GM21526 (cell line): ENCODE data around the gene HSD17B14.
A peak's percentile ranks its signal among the peaks of the same experiment; 100 is the strongest.
"Not testable (repeated sequence)": the region's sequence is repeated elsewhere in the genome, so short reads cannot be mapped to it uniquely, and the experiment has no call there.

Experiments
- ATAC-seq: cut with Tn5 transposase; IDR thresholded peaks from one replicate; pipeline ENCODE4 v1.9.1; 2021; ENCODE audit warnings: moderate library complexity; ENCODE audit not compliant: unreplicated experiment, low FRiP score

The HSD17B14 gene

GRCh38 chr19:48867746-48868113 lies 31.4 kb upstream of the HSD17B14 start:
- no peak for ATAC-seq

GRCh38 chr19:48867123-48867745 lies 30.9 kb upstream of the HSD17B14 start:
- ATAC-seq: no peak

DNA sequence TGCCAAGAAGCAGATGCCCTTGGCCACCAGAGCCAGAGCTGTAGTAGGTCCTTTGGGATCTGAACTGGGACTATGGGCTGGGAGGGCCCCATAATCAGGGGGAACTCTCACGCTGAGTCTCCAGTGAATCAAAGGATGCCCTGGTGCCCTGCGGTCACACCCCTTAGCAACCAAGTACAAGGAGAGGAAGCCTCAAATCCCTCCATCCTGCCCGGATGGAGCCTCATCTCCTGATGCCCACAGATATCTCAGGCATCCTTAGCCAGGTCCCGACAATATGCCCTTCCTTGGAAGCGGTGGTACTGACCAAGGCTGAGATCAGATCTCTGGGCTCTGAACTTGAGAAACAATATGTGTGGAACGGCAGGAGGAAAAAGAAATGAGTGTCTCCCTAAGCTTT lies 30.4 kb upstream of the HSD17B14 start:
- no peak for ATAC-seq

DNA sequence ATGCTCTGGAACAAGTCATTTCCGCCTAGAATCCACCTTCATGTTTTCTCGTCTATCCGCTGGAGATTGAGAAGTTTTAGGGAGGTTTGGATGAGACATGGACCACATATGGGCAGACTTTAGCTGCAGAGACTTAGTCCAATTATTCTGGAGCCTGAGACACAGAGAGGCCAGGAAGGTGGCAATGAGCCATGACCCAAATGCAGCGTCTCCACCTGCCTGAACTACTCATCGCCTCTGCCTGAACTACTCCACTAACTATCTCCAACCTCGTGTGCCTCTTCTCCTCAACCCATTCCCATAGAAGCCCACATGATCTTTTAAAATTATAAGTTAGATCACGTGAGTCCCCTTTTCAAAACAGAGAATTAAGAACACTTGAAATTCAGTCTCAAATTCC lies 26.5 kb upstream of the HSD17B14 start:
- no peak for ATAC-seq

- ATAC-seq: no peak
Observed at GRCh38 chr19:48861313-48861712, 25.0 kb upstream of the HSD17B14 start.

DNA sequence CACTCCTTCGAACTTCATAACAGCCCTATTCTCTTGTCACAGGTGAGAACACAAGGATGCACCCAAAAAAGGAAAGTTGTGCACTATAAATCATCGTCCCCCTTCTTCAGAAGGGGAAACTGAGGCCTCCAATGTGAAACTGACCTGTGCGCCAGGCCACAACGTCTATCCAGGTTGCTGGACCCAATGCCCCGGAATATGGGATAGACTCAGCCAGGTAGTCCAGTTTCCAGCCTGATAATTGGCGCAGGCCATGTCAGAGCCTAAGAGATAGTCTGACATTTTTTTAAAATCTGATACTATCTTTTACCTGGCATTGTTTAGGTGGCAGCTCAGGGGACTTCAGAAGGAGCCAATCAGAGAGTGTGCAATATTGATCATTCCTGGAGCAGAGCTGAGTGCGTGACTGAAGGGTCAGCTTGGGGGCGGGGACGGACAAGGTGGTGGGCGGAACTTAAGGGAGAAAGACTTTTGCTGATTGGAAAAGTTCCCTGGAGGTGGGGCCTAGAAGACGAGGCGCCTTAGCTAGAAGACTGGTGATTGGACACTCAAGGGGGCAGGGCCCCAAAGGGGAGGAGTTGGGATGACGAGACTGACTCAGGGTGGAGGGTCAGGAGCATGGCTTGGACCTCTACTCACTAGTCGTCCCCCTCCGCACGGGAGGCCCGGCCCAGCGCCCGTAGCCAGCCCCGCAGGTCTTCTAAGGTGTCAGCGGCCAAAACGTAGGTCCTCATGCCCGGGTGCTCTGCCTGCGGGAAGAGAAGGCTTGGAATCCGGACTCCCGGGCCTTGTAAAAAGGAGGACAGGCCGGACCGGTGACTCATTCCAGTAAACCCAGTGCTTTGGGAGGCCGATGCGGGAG lies 23.7 kb upstream of the HSD17B14 start:
- no peak for ATAC-seq

DNA sequence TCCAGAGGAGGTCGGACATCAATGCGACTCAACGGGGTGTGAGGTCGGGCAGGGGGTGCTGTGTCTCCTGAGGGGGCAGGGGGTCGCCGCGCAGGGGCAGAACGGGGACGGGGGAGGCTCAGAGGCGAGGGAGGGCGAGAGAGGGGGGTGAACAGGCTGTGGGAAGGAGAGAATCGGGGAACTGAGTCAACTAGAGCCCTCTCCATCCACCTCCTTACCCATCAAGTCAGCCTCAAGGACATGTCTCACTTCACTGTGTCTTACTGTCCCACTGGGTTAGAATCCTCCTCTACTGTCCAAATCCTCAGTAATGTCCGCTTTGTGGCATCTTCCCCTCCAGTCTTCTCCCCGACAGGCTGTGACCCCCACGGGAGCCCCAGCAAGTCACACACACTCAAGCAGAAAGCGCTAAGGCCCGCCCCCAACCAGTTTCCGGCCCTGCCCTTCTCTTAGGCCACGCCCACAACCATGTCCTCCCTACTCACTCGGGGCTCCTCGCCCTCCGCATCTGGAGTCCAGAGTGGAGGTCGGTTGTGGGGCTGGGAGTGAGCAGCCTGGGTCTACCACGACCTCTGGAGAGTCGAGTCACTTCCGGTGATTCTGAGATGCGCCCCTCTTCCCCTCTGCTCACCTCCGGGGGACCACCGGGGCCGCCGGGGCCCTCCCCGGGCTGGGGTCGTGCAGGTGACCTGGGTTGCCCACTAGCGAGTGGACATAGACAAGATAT lies 22.9 kb upstream of the HSD17B14 start:
- no peak for ATAC-seq

- ATAC-seq: no peak
Observed at GRCh38 chr19:48856921-48857320, 20.6 kb upstream of the HSD17B14 start.

GRCh38 chr19:48854103-48854502 lies 17.8 kb upstream of the HSD17B14 start:
- no peak for ATAC-seq

DNA sequence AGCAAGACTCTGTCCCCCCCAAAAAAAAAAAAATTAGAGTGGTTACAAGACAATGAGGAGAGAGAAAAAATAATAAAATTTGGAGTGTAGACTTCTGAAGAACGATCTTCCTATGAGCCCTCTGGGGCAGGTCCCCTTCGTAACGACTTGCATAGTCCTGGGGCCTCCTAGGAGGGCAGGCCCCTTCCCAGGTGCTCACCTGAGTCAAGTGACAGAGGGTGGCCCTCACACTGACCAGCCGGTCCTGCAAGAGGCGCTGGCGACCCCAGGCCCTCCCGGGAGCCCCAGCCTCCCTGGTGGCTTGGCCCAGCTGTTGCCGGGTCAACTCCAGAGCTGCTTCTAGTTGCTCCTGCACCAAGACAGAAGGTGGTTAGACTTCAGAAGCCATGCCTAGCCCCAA lies 17.2 kb upstream of the HSD17B14 start:
- no peak for ATAC-seq

- ATAC-seq: no peak
Observed at GRCh38 chr19:48852292-48852691, 16.0 kb upstream of the HSD17B14 start.

DNA sequence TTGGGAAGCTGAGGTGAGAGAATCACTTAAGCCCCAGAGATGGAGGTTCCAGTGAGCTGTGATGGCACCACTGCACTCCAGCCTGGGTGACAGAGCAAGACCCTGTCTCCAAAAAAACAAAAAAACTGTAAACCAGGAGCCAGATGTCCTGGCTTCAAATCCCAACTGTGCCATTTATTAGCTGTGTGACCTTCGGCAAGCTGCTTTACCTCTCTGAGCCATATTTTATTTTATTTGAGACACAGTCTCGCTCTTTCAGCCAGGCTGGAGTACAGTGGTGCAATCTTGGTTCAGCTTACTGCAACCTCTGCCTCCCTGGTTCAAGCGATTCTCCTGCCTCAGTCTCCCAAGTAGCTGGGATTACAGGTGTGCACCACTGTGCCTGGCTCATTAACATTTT lies 10.4 kb upstream of the HSD17B14 start:
- not testable (repeated sequence) for ATAC-seq

- no peak for ATAC-seq
Observed at GRCh38 chr19:48845384-48845783, 9.1 kb upstream of the HSD17B14 start.

GRCh38 chr19:48844472-48844871 lies 8.2 kb upstream of the HSD17B14 start:
- ATAC-seq: no peak

DNA sequence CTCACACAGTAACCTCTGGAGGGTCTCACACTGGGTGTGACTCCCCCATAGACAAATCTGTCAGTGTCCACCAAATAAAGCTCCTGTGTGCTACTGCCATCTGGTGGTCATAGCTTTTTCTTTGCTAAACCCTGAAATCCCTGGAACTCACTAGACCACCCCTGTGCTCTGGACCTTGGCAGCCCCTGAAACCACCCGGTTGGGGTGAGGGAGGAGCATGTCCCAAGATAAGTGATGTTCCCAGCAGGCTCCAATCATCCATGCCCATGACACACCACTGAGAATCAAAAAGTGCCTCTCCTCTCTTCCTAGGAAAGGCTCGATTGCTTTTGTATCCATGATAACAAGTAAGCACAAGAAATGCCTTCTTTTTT lies 6.5 kb upstream of the HSD17B14 start:
- no peak for ATAC-seq

GRCh38 chr19:48841571-48841970 lies 5.3 kb upstream of the HSD17B14 start:
- no peak for ATAC-seq

GRCh38 chr19:48841047-48841446 lies 4.8 kb upstream of the HSD17B14 start:
- no peak for ATAC-seq

- no peak for ATAC-seq
Observed at GRCh38 chr19:48837687-48838086, 1.4 kb upstream of the HSD17B14 start.

GRCh38 chr19:48837051-48837524 lies 797 bp upstream of the HSD17B14 start:
- ATAC-seq: peak; percentile 62

DNA sequence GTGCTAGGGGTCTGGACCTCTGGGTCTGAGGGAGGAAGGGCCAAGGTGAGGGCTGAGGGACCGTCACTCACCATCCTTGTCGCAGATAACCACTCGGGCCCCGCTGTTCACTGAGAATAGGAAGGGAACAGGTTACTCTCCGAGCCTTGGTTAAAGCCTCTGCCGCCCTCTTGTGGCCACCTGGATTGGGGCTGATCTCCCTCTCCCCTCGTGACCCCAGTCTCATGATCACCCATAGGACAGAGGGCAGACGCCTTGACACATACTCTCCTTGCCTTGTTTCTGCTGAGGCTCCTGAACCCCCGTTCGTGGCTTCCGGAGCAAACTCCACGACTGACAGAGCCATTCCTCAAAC lies 580 bp downstream of the HSD17B14 start:
- ATAC-seq: no peak

- no peak for ATAC-seq
Observed at GRCh38 chr19:48833977-48834376, 2.3 kb downstream of the HSD17B14 start.

DNA sequence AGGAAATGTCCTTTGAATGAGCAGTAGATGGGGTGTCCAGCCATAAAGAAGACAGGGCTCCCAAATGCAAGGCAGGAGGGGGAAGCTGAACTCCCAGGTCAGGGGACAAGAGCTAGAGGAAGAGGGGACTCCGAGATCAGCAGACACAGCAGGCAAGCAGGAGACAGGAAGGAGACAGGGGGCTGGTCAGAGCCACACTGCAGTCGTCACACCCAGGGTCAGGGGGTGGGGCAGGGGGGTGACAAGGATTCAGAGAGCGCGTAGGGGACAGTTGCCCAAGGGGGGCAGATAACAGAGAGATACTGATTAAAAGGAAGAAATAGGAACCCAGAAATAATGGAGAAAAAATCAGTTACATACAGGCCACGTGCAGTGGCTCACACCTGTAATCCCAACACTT lies 3.2 kb downstream of the HSD17B14 start:
- no peak for ATAC-seq
